ENCODE results near the gene ZNF362.
A peak's percentile ranks its signal among the peaks of the same experiment; 100 is the strongest.
"Not testable (repeated sequence)": the region's sequence is repeated elsewhere in the genome, so short reads cannot be mapped to it uniquely, and the experiment has no call there.

Gene ZNF362

DNA sequence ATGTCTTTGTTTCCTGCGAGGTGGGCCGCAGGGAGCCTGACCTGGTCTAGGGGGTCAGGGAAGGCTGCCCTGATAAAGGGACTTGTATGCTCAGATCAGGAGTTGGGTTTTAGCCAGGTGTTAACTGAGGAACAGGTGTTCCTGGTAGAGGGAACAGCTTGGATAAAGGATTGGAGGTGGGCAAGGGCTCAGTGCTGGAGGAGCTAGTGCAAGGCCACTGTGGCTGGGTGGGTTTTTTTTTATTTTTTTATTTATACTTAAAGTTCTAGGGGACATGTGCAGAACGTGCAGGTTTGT, 33.5 kb downstream of the ZNF362 start:
- no peak for DNase-seq

- DNase-seq: not testable (repeated sequence)
Measured at GRCh38 chr1:33290615-33291014, 34.3 kb downstream of the ZNF362 start.

- no peak for DNase-seq
Measured at GRCh38 chr1:33292726-33293340, 36.5 kb downstream of the ZNF362 start.

- no peak for DNase-seq
Measured at GRCh38 chr1:33294071-33295010, 38.0 kb downstream of the ZNF362 start.

DNA sequence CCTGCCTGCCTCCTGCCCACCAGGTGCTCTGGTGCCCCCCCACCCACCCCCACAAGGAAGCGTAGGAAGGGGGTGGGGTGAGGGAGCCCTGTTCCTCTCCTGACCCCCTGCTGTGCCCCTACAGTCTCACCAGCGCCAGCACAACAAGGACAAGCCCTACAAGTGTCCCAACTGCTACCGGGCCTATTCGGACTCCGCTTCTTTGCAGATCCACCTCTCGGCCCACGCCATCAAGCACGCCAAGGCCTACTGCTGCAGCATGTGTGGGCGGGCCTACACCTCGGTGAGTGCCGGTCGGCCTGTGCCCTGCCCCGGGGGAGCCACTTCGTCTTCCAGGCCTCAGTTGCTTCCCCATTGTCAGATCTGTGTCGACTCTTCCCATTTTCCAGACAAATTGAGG, 38.7 kb downstream of the ZNF362 start:
- DNase-seq: no peak

DNA sequence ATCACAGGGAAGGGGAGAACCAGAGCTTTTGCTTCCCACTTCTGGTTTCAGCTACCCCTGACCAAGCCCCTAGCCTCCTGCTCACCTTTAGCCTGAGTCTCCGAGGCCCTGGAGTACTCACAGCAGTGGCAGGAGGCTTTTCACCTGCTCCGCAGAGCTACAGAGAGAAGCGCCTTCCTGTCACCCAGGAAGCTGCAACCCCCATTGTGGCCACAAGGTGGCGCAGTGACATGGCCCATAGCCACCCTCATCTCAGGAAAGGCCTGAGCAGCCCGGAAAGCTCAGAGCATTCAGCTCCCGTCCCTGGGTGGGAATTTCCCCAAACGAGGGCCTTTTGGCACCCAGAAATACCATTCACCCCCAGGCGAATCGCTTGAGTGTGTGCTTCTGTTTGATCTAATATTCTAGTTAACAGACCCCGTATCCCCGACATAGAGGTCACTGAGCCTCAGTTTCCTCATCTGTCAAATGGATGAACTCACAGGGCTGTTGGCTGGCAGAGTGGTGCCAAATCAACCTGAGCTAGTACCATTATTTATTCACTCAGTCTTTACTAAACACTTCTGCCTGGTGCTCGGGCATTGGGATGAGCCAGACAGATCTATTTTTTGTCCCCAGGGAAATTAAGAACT, 39.3 kb downstream of the ZNF362 start:
- peak; percentile 70 to 89 (median 78) for DNase-seq

GRCh38 chr1:33296082-33296458, 39.8 kb downstream of the ZNF362 start:
- DNase-seq: no peak

- no peak for DNase-seq
Measured at GRCh38 chr1:33296824-33297223, 40.5 kb downstream of the ZNF362 start.

- DNase-seq: no peak
Measured at GRCh38 chr1:33297911-33298622, 41.8 kb downstream of the ZNF362 start.

DNA sequence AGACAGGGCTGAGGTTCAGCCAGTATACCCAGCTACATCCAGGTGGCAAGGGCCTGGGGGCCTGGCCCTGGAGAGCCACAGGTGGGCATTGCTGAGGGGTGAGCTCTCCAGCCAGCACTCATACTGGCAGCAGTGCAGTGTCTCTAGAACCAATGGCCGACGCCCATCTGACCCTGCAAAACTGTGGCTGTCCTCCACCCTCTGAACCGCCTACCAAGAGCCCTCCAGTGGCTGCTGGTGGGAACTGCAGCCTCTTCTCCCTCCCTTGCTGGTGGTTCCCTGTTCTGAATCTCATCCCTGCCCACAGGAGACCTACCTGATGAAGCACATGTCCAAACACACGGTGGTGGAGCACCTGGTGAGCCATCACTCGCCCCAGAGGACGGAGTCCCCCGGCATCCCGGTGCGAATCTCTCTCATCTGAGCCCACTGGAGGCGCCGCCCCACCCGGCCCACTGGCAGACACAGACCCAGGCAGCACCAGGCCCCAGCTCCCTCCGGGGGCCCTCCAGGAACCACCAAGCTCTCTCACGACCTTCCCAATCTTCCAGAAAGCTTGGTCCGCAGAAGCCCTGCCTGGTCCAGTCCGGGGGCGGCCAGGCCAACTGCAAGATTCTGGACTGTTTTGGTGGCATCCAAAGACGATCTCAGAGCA, 42.5 kb downstream of the ZNF362 start:
- DNase-seq: peak in 3 of 4 experiments; percentile 16 to 42 (median 36)

- DNase-seq: no peak
Measured at GRCh38 chr1:33299461-33300155, 43.3 kb downstream of the ZNF362 start.

GRCh38 chr1:33300673-33301072, 44.4 kb downstream of the ZNF362 start:
- DNase-seq: no peak

- no peak for DNase-seq
Measured at GRCh38 chr1:33301273-33301984, 45.1 kb downstream of the ZNF362 start.

- DNase-seq: no peak
Measured at GRCh38 chr1:33302325-33302724, 46.0 kb downstream of the ZNF362 start.

- no peak for DNase-seq
Measured at GRCh38 chr1:33305016-33305415, 48.7 kb downstream of the ZNF362 start.

DNA sequence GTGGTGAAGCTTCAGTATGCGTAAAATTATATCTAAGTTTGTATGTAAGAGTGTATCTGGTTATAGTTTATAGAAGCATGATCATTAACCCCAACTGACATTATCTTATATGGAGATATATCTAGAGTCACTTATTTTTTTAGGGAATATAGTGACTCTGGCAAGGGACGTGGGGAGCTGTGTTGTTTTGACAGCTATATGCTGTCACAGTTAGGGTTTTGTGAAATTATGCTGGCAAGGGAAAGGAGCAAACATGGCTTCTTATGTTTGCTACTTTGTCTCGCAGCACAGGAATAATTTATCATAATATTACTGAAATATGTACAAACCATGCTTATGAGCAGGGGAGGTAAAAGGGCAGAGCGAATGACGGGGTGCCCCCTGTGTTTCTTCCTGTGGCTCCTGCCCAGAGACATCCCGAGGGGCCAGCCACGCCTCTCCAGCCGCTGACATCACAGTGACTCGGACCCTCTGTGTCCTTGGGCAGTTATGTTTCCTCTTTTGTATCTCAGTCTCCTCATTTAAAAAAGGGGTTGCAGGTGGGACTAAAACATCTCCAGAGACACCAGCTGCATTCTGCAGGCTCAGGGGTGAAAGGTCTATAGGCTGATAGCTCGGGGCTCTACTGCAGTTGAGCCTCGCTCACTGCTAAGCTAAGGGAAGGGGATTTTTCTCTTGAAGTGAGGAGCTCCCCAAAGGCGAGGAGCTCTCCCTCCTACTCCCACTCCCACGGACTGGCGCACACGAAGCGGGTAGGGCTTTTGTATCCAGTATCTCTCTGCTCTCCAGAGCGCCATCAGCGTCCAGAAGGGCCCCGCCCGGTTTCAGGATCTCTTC, 49.7 kb downstream of the ZNF362 start:
- no peak for DNase-seq

DNA sequence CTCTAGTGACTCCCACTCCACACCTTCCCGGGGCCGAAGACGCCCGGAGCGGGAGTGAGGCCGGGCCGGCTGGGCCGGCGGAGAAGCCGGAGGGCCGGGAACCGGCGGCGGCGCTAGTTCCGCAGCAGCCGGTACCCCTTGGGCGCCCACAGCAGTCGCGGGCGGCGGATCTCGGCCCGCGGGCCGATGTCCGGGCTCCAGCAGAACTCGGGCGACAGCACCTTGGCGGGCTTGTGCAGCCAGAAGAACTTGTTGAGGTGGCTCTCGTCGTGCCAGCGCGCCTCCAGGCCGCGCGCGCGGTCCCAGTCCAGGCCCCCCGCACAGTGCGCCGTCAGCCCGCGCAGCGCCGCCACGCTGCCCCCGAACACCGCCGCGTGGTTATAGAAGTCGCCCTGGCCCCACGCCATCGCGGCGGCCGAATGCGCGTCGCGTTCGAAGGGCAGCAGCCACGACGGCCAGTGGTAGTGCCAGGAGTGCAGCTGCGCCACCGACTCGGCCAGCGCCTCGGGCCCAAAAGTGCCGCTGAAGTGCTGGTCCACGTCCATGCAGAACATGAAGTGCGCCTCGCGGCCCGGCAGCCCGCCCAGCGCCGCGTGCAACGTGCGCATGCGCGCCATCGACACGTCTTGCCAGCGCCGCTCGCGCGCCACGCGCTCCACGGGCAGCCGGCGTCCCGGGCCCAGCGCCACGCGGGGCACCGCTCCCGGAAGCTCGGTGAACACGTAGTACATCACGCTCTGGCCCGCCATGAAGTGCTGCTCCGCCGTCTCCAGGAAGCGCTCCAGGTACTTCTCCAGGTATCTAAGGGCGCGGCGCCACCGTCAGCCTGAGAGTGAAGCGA, 50.6 kb downstream of the ZNF362 start:
- no peak for DNase-seq

- no peak for DNase-seq
Measured at GRCh38 chr1:33307494-33307864, 51.2 kb downstream of the ZNF362 start.

GRCh38 chr1:33309351-33309750, 53.1 kb downstream of the ZNF362 start:
- DNase-seq: not testable (repeated sequence)

DNA sequence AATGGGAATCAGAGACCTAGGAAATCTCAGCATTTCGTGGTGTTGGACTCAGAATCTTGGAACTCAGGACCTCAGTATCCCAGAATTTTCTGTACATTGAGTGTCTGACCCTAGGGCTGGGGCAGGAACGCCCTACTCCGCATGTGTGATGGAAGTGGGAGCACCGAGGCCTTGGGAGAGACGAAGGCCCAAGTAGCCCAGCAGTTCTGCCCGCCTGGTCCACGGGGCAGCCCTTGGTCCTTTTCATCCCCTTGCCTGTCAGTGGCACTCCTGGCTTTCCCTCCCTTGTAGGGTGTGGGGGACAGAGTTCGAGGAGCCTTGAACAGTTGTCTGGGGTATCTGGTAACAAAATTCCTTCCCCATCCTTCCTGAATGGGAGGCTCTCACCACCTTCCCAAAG, 54.4 kb downstream of the ZNF362 start:
- no peak for DNase-seq
